GM12801 (cell line): ENCODE data around the gene GCSAM.

Source experiments
- CTCF ChIP-seq: IDR thresholded peaks from one replicate; pipeline ENCODE4 v1.5.1; 2011; ENCODE audit warnings: control low read depth; ENCODE audit not compliant: insufficient read length; ENCODE audit errors: extremely low read depth

GCSAM gene

GRCh38 chr3:112136046-112136445 is 3.0 kb upstream of the GCSAM start:
- TF ChIP-seq CTCF, result no peak

- no peak for TF ChIP-seq CTCF
Measured at GRCh38 chr3:112134335-112135124, 1.5 kb upstream of the GCSAM start.

GRCh38 chr3:112133626-112134334 is 732 bp upstream of the GCSAM start:
- no peak for TF ChIP-seq CTCF

GRCh38 chr3:112132554-112132953 is 494 bp downstream of the GCSAM start:
- TF ChIP-seq CTCF, result no peak

GRCh38 chr3:112132088-112132487 is 960 bp downstream of the GCSAM start:
- TF ChIP-seq CTCF, result no peak

GRCh38 chr3:112131111-112131510 is 1.9 kb downstream of the GCSAM start:
- TF ChIP-seq CTCF, result no peak

GRCh38 chr3:112130638-112130993 is 2.4 kb downstream of the GCSAM start:
- no peak for TF ChIP-seq CTCF
